Measurements from ENCODE around the gene CHMP1B.

- no peak for TF ChIP-seq CTCF (IDR thresholded peaks at IDR 0.05; ENCODE audit: low read depth, low read length)
- TF ChIP-seq EZH2phosphoT487 (IDR thresholded peaks at IDR 0.05; ENCODE audit: low read depth): no peak
Observed at GRCh38 chr18:11834772-11835171, 16.4 kb upstream of the CHMP1B start.
